Measurements from ENCODE around the gene RERGL.

- TF ChIP-seq CTCF (IDR thresholded peaks at IDR 0.05; ENCODE audit: insufficient read depth, low read depth, low read length) (no peak), EZH2 (IDR thresholded peaks at IDR 0.05; ENCODE audit: insufficient read depth, low read length) (no peak)
These were observed 33.7 kb upstream of the RERGL start for GRCh38 chr12:18123707-18124106.
